GM18526 (cell line): ENCODE results near the gene RGS12.

ENCODE experiments used
- POLR2A ChIP-seq: IDR thresholded peaks from 3 replicates; pipeline ENCODE4 v1.6.1; 2011; ENCODE audit not compliant: insufficient read length; ENCODE audit errors: extremely low read depth

The RGS12 gene

GRCh38 chr4:3331511-3332394, 38.9 kb downstream of the RGS12 start:
- TF ChIP-seq POLR2A: no peak

GRCh38 chr4:3332498-3332897, 39.7 kb downstream of the RGS12 start:
- no peak for TF ChIP-seq POLR2A

GRCh38 chr4:3334316-3334715, 41.5 kb downstream of the RGS12 start:
- no peak for TF ChIP-seq POLR2A

GRCh38 chr4:3335385-3335784, 42.6 kb downstream of the RGS12 start:
- no peak for TF ChIP-seq POLR2A

- TF ChIP-seq POLR2A: no peak
Observed at GRCh38 chr4:3335982-3336381, 43.2 kb downstream of the RGS12 start.

GRCh38 chr4:3336382-3337356, 43.8 kb downstream of the RGS12 start:
- no peak for TF ChIP-seq POLR2A

- no peak for TF ChIP-seq POLR2A
Observed at GRCh38 chr4:3337357-3337732, 44.5 kb downstream of the RGS12 start.

- no peak for TF ChIP-seq POLR2A
Observed at GRCh38 chr4:3337811-3338210, 45.0 kb downstream of the RGS12 start.

- TF ChIP-seq POLR2A: no peak
Observed at GRCh38 chr4:3338321-3338838, 45.6 kb downstream of the RGS12 start.

- TF ChIP-seq POLR2A: no peak
Observed at GRCh38 chr4:3338976-3339531, 46.2 kb downstream of the RGS12 start.

- TF ChIP-seq POLR2A: no peak
Observed at GRCh38 chr4:3339577-3339976, 46.8 kb downstream of the RGS12 start.

- no peak for TF ChIP-seq POLR2A
Observed at GRCh38 chr4:3340038-3340699, 47.3 kb downstream of the RGS12 start.

- TF ChIP-seq POLR2A: no peak
Observed at GRCh38 chr4:3340700-3341083, 47.9 kb downstream of the RGS12 start.

- no peak for TF ChIP-seq POLR2A
Observed at GRCh38 chr4:3341760-3342159, 48.9 kb downstream of the RGS12 start.
